Muscle of arm (tissue), 12 donors: ENCODE measurements around the gene OCEL1. TPM values are rescaled to one million over a fixed set of nuclear protein-coding genes. Genes with fewer than 3 reads are reported as not detected.

ENCODE experiments used
- DNase-seq: peaks from one replicate; pipeline ENCODE4 v3.0.0-alpha.2; 2013
- polyA plus RNA-seq, 12 donors: library from polyadenylated mRNA; unstranded; fragments of 120-200 nt; gene quantifications; one replicate each; pipeline ENCODE4 v1.2.1, GENCODE V29; 2013; ENCODE audit not compliant: insufficient read length in 12 of 12

OCEL1 gene
- polyA plus RNA-seq, 12 donors: 6.5 to 22.5 (median 9.2) TPM; not detected in 1

GRCh38 chr19:17237747-17238706, 12.0 kb downstream of the OCEL1 start:
- no peak for DNase-seq

- no peak for DNase-seq
Measured at GRCh38 chr19:17240062-17240752, 14.2 kb downstream of the OCEL1 start.

- DNase-seq: no peak
Measured at GRCh38 chr19:17240826-17241399, 14.9 kb downstream of the OCEL1 start.

GRCh38 chr19:17242431-17243208, 16.6 kb downstream of the OCEL1 start:
- no peak for DNase-seq

- DNase-seq: no peak
Measured at GRCh38 chr19:17243211-17243829, 17.3 kb downstream of the OCEL1 start.

GRCh38 chr19:17243830-17244617, 18.0 kb downstream of the OCEL1 start:
- DNase-seq: no peak

- DNase-seq: no peak
Measured at GRCh38 chr19:17244618-17245534, 18.9 kb downstream of the OCEL1 start.

GRCh38 chr19:17245535-17245984, 19.5 kb downstream of the OCEL1 start, which contains the start of gene NR2F6:
TSS of gene NR2F6 (minus strand) at chr19:17245919. CDS start at chr19:17245220, 699 bp downstream.
- DNase-seq: no peak

- DNase-seq: peak; percentile 75
Measured at GRCh38 chr19:17246681-17247425, 20.8 kb downstream of the OCEL1 start.

GRCh38 chr19:17248011-17248776, 22.2 kb downstream of the OCEL1 start:
- DNase-seq: no peak

- no peak for DNase-seq
Measured at GRCh38 chr19:17249887-17250548, 24.0 kb downstream of the OCEL1 start.

GRCh38 chr19:17254636-17255035, 28.6 kb downstream of the OCEL1 start:
- no peak for DNase-seq

- no peak for DNase-seq
Measured at GRCh38 chr19:17255150-17255621, 29.2 kb downstream of the OCEL1 start.

GRCh38 chr19:17256130-17256529, 30.1 kb downstream of the OCEL1 start:
- DNase-seq: no peak

GRCh38 chr19:17259118-17259780, 33.2 kb downstream of the OCEL1 start:
- DNase-seq: no peak

GRCh38 chr19:17259934-17260333, 33.9 kb downstream of the OCEL1 start:
- no peak for DNase-seq
